Stimulated activated CD8-positive, alpha-beta memory T cell treated with anti-CD3 and anti-CD28 coated beads, Interleukin-7, amount 100 ng/mL, for 1 hour (primary cell): ENCODE data around the gene BICDL1.

Experiments used
- DNase-seq, 2 donors: peaks; one replicate each; pipeline ENCODE4 v3.0.0-alpha.2; 2020; ENCODE audit warnings: low read depth in 2 of 2

Gene BICDL1

GRCh38 chr12:120079411-120080400, 90.7 kb downstream of the BICDL1 start:
- no peak for DNase-seq

GRCh38 chr12:120081641-120082040, 92.6 kb downstream of the BICDL1 start:
- no peak for DNase-seq

- no peak for DNase-seq
These were observed 97.0 kb downstream of the BICDL1 start for GRCh38 chr12:120085920-120086645.

- peak; percentile 98 to 99 for DNase-seq
These were observed 98.0 kb downstream of the BICDL1 start for GRCh38 chr12:120086801-120087621.

- no peak for DNase-seq
These were observed 100.1 kb downstream of the BICDL1 start for GRCh38 chr12:120089105-120089504.

- no peak for DNase-seq
These were observed 100.8 kb downstream of the BICDL1 start for GRCh38 chr12:120089796-120090195.

- DNase-seq: no peak
These were observed 101.2 kb downstream of the BICDL1 start for GRCh38 chr12:120090206-120090605.

- no peak for DNase-seq
These were observed 101.7 kb downstream of the BICDL1 start for GRCh38 chr12:120090626-120091295.

- no peak for DNase-seq
These were observed 102.5 kb downstream of the BICDL1 start for GRCh38 chr12:120091371-120092090.

GRCh38 chr12:120092551-120093335, 103.7 kb downstream of the BICDL1 start:
- no peak for DNase-seq

GRCh38 chr12:120093336-120093591, 104.2 kb downstream of the BICDL1 start:
- DNase-seq: no peak

GRCh38 chr12:120093592-120094355, 104.7 kb downstream of the BICDL1 start:
- DNase-seq: no peak

GRCh38 chr12:120094485-120094884, 105.4 kb downstream of the BICDL1 start:
- DNase-seq: no peak

- no peak for DNase-seq
These were observed 106.3 kb downstream of the BICDL1 start for GRCh38 chr12:120095331-120095730.

- no peak for DNase-seq
These were observed 106.7 kb downstream of the BICDL1 start for GRCh38 chr12:120095736-120096135.

- no peak for DNase-seq
These were observed 107.7 kb downstream of the BICDL1 start for GRCh38 chr12:120096671-120097202.

GRCh38 chr12:120098756-120099470, 109.9 kb downstream of the BICDL1 start:
- no peak for DNase-seq

- DNase-seq: no peak
These were observed 110.7 kb downstream of the BICDL1 start for GRCh38 chr12:120099738-120100137.
